Endothelial cell of umbilical vein (primary cell): ENCODE measurements around the gene SLC10A7. TPM values are rescaled to one million over a fixed set of nuclear protein-coding genes. Genes with fewer than 3 reads are reported as not detected.
A peak's percentile ranks its signal among the peaks of the same experiment; 100 is the strongest.

Experiments
- BruUV-seq: library from RNA; stranded (reverse); fragments of 400-500 nt; replicated peaks from 2 replicates; lab custom pipeline; 2021; lab: Mats Ljungman, UMichigan
- CTCF ChIA-PET: fragments of 300-600, 350-600 bp; sonication (Branson Sonifier 250); formaldehyde crosslinking; loops from one replicate; lab custom pipeline; 2021; ENCODE audit warnings: antibody characterized with exemption, inconsistent platforms; lab: Charles Lee
- POLR2A ChIA-PET: fragments of 300-600, 350-600 bp; sonication (Branson Sonifier 250); formaldehyde crosslinking; loops from one replicate; lab custom pipeline; 2021; ENCODE audit warnings: antibody characterized with exemption, inconsistent platforms; lab: Charles Lee
- DNase-seq: peaks from one replicate; pipeline ENCODE4 v3.0.0-alpha.2; 2011; ENCODE audit warnings: low read depth, low spot score
- FAIRE-seq: peaks from 2 replicates; lab custom pipeline; 2011; peaks lifted over from hg19 to GRCh38; lab: Jason Lieb, UNC
- H2AFZ ChIP-seq: 2 replicates; pipeline ENCODE4 v1.6.0; 2012; ENCODE audit warnings: low read depth, low read length, control low read depth, inconsistent platforms
- H3K27ac ChIP-seq: 2 replicates; pipeline ENCODE4 v1.5.1; 2011; ENCODE audit warnings: low read depth, mild to moderate bottlenecking, control low read depth, low read length, moderate library complexity; ENCODE audit not compliant: insufficient read depth
- H3K27me3 ChIP-seq, 2 experiments: 2 replicates each; pipeline versions ENCODE4 v1.6.0 to v1.6.1; 2011; ENCODE audit warnings: low read length in 2 of 2, mixed read lengths in 1 of 2; ENCODE audit not compliant: control insufficient read depth in 2 of 2, insufficient read depth in 2 of 2
- H3K36me3 ChIP-seq, 2 experiments: 2 replicates in 1 of 2; 3 replicates in 1 of 2; pipeline ENCODE4 v1.5.1; 2011; ENCODE audit warnings: low read length in 2 of 2, mild to moderate bottlenecking in 1 of 2, moderate library complexity in 1 of 2; ENCODE audit not compliant: control insufficient read depth in 2 of 2, insufficient read depth in 2 of 2; ENCODE audit errors: extremely low read depth in 1 of 2
- H3K4me1 ChIP-seq: 3 replicates; pipeline ENCODE4 v1.5.1; 2011; ENCODE audit warnings: mild to moderate bottlenecking, low read length; ENCODE audit not compliant: control insufficient read depth, insufficient read depth; ENCODE audit errors: extremely low read depth
- H3K4me2 ChIP-seq: 2 replicates; pipeline ENCODE4 v1.6.1; 2011; ENCODE audit warnings: low read length, control low read depth, mixed read lengths; ENCODE audit not compliant: insufficient read depth
- H3K4me3 ChIP-seq, 3 experiments: fragments of 200-600 bp in 1 of 3; sonication (generic), shearing (Covaris generic) in 1 of 3; replicated peaks in 1 of 3; 2 replicates each; pipeline ENCODE4 v1.5.1; 2011 to 2016; ENCODE audit warnings: control low read depth in 3 of 3, low read length in 3 of 3, mild to moderate bottlenecking in 2 of 3, inconsistent platforms in 1 of 3, low read depth in 1 of 3, moderate library complexity in 1 of 3; ENCODE audit not compliant: insufficient read depth in 1 of 3
- H3K79me2 ChIP-seq: 2 replicates; pipeline ENCODE4 v1.6.0; 2012; ENCODE audit warnings: low read length, inconsistent platforms; ENCODE audit not compliant: control insufficient read depth, insufficient read depth
- H3K9ac ChIP-seq: replicated peaks from 2 replicates; pipeline ENCODE3; 2011; ENCODE audit warnings: low read length, control low read depth; ENCODE audit not compliant: insufficient read depth; ENCODE audit errors: extremely low read depth
- H3K9me1 ChIP-seq: replicated peaks from 3 replicates; pipeline ENCODE4 v1.6.0; 2011; ENCODE audit warnings: mild to moderate bottlenecking, low read length; ENCODE audit not compliant: control insufficient read depth, insufficient read depth; ENCODE audit errors: extremely low read depth
- H3K9me3 ChIP-seq: replicated peaks from 2 replicates; pipeline ENCODE4 v1.5.1; 2012; ENCODE audit warnings: low read length, inconsistent platforms; ENCODE audit not compliant: control insufficient read depth, insufficient read depth
- H4K20me1 ChIP-seq: replicated peaks from 2 replicates; pipeline ENCODE3; 2011; ENCODE audit warnings: mild to moderate bottlenecking, low read length; ENCODE audit not compliant: control insufficient read depth, insufficient read depth; ENCODE audit errors: extremely low read depth
- EZH2 ChIP-seq: IDR thresholded peaks from 2 replicates; pipeline ENCODE4 v1.6.1; 2012; ENCODE audit warnings: borderline replicate concordance, low read depth, mild to moderate bottlenecking, moderate library complexity, low read length, inconsistent platforms; ENCODE audit not compliant: severe bottlenecking
- FOS ChIP-seq: IDR thresholded peaks from 2 replicates; pipeline ENCODE4 v1.6.1; 2011; ENCODE audit warnings: mild to moderate bottlenecking, low read length, moderate library complexity, borderline replicate concordance; ENCODE audit not compliant: insufficient read depth
- GATA2 ChIP-seq: IDR thresholded peaks from 2 replicates; pipeline ENCODE4 v1.7.0; 2011; ENCODE audit warnings: low read depth, mild to moderate bottlenecking, moderate library complexity, mixed read lengths, low read length; ENCODE audit not compliant: insufficient read length, insufficient read depth
- JUN ChIP-seq: IDR thresholded peaks from 2 replicates; pipeline ENCODE4 v1.6.1; 2011; ENCODE audit warnings: borderline replicate concordance, low read depth; ENCODE audit not compliant: insufficient read length, insufficient read depth
- MYC ChIP-seq: IDR thresholded peaks from one replicate; pipeline ENCODE4 v1.6.1; 2011; ENCODE audit warnings: mild to moderate bottlenecking, low read depth, low read length
- POLR2A ChIP-seq: IDR thresholded peaks from 2 replicates; pipeline ENCODE4 v1.6.1; 2012; ENCODE audit warnings: low read depth, mild to moderate bottlenecking, control low read depth, low read length
- POLR2AphosphoS5 ChIP-seq: IDR thresholded peaks from 2 replicates; pipeline ENCODE4 v1.6.1; 2012; ENCODE audit warnings: low read depth, mild to moderate bottlenecking, control low read depth, low read length, moderate library complexity; ENCODE audit not compliant: insufficient read depth
- dilution Hi-C: fragments of 300-500 bp; cut with MboI; formaldehyde crosslinking; loops from one replicate; pipeline ENCODE4 v1.15.0; 2019; ENCODE audit warnings: low sequenced_read_pairs; ENCODE audit not compliant: extremely low pct_ligation_motif_present
- intact Hi-C: fragments of 100-400 bp; cut with micrococcal nuclease; formaldehyde crosslinking; loops from one replicate; pipeline ENCODE4 v1.10.0; 2022
- polyA plus RNA-seq, 4 experiments: library from polyadenylated mRNA; depleted of rRNA in 3 of 4; stranded (reverse) in 3 of 4; unstranded in 1 of 4; fragments of >200 nt; gene quantifications; 2 replicates each; pipeline versions ENCODE4 v1.2.1 to v1.2.3, GENCODE V29; 2011 to 2012; ENCODE audit warnings: missing spikeins in 1 of 4
- total RNA-seq: library from RNA; stranded (reverse); gene quantifications from 2 replicates; pipeline ENCODE4 v1.2.3, GENCODE V29; 2021
- TF ChIP-seq, protein P1 (sequence below): IDR thresholded peaks from 2 replicates; pipeline ENCODE4 v1.6.1; 2011; ENCODE audit not compliant: insufficient read depth, insufficient read length
- TF ChIP-seq, protein P2 (sequence below), 2 donors: IDR thresholded peaks; 1 replicate in 1 of 2; 2 replicates in 1 of 2; pipeline ENCODE4 v1.5.1; 2011; ENCODE audit warnings: low read length in 2 of 2, mild to moderate bottlenecking in 2 of 2, moderate library complexity in 2 of 2, control low read depth in 1 of 2, inconsistent platforms in 1 of 2, low read depth in 1 of 2; ENCODE audit not compliant: insufficient read depth in 1 of 2; ENCODE audit errors: extremely low read depth in 1 of 2

SLC10A7 gene
- total and polyA plus RNA-seq, 2 donors (not counting 3 experiments of a cell fraction or from before 2014, with no cell fraction given), result 13.6 to 20.4 TPM

GRCh38 chr4:146436423-146437162, 85.1 kb downstream of the SLC10A7 start:
- no peak overlapping the region for H3K4me2 ChIP-seq
- peak; percentile 6 for DNase-seq
- intact Hi-C loops, result loop anchor here (2.0 kb wide), 1 partner anchor 30 kb away; no protein-coding TSS in a partner anchor

More at GRCh38 chr4:146436423-146437162, 85.1 kb downstream of the SLC10A7 start:
- H3K4me1 ChIP-seq, result peaks cover 15% of the 10 kb centered on the region
- TF ChIP-seq, protein P1, sequence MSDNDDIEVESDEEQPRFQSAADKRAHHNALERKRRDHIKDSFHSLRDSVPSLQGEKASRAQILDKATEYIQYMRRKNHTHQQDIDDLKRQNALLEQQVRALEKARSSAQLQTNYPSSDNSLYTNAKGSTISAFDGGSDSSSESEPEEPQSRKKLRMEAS, result no peak
- no peak for TF ChIP-seq FOS
- TF ChIP-seq POLR2AphosphoS5, result no peak
- no peak for TF ChIP-seq JUN
- TF ChIP-seq, protein P2, sequence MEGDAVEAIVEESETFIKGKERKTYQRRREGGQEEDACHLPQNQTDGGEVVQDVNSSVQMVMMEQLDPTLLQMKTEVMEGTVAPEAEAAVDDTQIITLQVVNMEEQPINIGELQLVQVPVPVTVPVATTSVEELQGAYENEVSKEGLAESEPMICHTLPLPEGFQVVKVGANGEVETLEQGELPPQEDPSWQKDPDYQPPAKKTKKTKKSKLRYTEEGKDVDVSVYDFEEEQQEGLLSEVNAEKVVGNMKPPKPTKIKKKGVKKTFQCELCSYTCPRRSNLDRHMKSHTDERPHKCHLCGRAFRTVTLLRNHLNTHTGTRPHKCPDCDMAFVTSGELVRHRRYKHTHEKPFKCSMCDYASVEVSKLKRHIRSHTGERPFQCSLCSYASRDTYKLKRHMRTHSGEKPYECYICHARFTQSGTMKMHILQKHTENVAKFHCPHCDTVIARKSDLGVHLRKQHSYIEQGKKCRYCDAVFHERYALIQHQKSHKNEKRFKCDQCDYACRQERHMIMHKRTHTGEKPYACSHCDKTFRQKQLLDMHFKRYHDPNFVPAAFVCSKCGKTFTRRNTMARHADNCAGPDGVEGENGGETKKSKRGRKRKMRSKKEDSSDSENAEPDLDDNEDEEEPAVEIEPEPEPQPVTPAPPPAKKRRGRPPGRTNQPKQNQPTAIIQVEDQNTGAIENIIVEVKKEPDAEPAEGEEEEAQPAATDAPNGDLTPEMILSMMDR (IDR thresholded peaks at IDR 0.05; ENCODE audit: extremely low read depth in 1 of 2, insufficient read depth in 1 of 2, low read depth in 1 of 2, low read length in 2 of 2), result no peak
- TF ChIP-seq EZH2, result no peak
- TF ChIP-seq GATA2, result no peak
- no peak for TF ChIP-seq MYC
- TF ChIP-seq POLR2A, result no peak
- H3K4me3 ChIP-seq, result no peak overlapping the region
- no peaks in the 10 kb centered on the region for H3K27me3 ChIP-seq
- no peaks in the 10 kb centered on the region for H3K79me2 ChIP-seq
- no peak overlapping the region for H2AFZ ChIP-seq
- no peaks in the 10 kb centered on the region for H3K9me1 ChIP-seq
- H3K36me3 ChIP-seq, result no peaks in the 10 kb centered on the region
- no peaks in the 10 kb centered on the region for H3K9me3 ChIP-seq
- ChIA-PET POLR2A (no interaction called here), CTCF (interaction anchor here (0.8 to 1.2 kb wide), 2 partner anchors 24 to 86 kb away, joined by 3 read pairs; partner anchors contain the start of gene SLC10A7)
- FAIRE-seq, result no peak
- BruUV-seq, result no TSS peak
- dilution Hi-C loops, result no loop called here
- no peaks in the 10 kb centered on the region for H4K20me1 ChIP-seq
- H3K27ac ChIP-seq, result no peak overlapping the region
- H3K9ac ChIP-seq, result no peak overlapping the region
